Measurements from ENCODE around the gene PRKG2.

PRKG2 gene

DNA sequence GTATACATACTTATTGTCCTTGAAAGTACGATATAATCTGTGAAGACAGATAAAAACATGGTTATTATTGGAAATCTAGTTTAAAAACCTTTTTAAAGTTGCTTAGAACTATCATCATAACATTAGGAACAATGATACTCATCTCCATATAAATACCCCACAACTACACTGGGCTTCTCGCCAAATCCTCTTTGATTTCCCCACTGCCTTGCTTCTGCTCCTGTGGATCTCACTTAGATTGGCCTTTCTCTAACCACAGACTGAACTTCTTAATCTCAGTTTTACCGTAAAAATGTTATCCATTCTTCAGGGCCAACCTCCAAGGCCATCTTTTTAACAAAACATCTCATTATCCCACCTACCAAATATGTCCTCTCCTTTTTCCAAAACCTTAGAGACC, 77.6 kb downstream of the PRKG2 start:
- TF ChIP-seq, protein P1, sequence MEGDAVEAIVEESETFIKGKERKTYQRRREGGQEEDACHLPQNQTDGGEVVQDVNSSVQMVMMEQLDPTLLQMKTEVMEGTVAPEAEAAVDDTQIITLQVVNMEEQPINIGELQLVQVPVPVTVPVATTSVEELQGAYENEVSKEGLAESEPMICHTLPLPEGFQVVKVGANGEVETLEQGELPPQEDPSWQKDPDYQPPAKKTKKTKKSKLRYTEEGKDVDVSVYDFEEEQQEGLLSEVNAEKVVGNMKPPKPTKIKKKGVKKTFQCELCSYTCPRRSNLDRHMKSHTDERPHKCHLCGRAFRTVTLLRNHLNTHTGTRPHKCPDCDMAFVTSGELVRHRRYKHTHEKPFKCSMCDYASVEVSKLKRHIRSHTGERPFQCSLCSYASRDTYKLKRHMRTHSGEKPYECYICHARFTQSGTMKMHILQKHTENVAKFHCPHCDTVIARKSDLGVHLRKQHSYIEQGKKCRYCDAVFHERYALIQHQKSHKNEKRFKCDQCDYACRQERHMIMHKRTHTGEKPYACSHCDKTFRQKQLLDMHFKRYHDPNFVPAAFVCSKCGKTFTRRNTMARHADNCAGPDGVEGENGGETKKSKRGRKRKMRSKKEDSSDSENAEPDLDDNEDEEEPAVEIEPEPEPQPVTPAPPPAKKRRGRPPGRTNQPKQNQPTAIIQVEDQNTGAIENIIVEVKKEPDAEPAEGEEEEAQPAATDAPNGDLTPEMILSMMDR (IDR thresholded peaks at IDR 0.05; ENCODE audit: control extremely low read depth, extremely low read depth, low read depth, missing control alignments): no peak
- DNase-seq (ENCODE audit: extremely low spot score): no peak
- CTCF ChIA-PET: no interaction called here
- POLR2A ChIA-PET: no interaction called here

DNA sequence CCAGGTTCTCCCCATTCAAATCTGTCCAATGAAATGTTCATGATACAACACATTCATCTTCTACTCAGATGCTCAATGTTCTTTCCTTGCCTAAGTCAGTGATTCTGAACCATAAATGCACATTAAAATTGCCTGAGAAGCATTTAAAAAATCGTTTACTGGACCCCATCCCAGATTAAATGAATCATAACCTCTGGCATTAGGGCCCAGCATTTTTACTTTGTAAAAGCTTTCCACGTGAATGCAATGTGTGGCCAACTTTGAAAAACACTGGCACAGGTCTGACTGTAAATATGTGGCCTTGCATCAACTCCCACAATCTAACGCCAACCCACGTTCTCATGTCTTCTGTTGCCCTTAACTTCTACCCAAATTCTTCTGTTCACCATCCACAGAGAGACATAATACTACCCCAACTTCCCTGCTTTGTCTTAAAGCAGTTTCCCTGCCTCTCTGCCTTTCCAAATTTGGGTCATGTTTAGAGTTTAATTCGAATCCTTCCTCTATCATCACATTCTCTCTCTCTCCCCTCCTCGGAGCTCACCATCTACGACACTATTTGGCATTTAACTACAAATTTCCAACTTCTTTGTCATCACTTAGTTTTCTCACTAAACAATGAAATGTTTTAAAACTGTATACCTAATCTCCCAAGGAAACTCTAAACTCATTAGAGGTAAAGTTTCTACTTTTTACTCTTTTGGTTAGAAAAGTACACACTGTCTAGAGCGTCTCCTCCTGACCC, 78.7 kb downstream of the PRKG2 start:
- TF ChIP-seq, protein P1 (IDR thresholded peaks at IDR 0.05; ENCODE audit: control extremely low read depth, extremely low read depth, low read depth, missing control alignments): no peak
- DNase-seq (ENCODE audit: extremely low spot score): no peak
- ChIA-PET POLR2A (no interaction called here), CTCF (no interaction called here)

DNA sequence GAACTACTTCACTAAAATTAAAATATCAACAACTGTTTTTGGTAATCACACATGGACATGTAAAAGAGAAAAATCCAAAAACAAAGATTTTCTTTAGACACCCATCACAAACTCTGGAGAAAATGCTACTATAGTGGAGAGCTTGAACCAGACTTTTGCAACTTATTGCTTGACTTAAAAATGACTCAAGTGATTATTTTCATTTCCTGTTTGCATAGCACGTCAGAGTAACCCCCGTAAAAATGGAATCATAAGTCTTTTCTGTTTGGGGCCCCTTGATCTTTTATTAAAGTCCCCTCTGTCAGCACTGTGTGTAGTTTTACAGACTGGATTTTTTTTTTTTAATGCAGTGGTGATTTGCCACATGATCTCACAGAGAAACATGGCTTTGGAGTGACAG, 79.5 kb downstream of the PRKG2 start:
- DNase-seq (ENCODE audit: extremely low spot score): no peak
- TF ChIP-seq, protein P1 (IDR thresholded peaks at IDR 0.05; ENCODE audit: control extremely low read depth, extremely low read depth, low read depth, missing control alignments): no peak
- ChIA-PET POLR2A (no interaction called here), CTCF (no interaction called here)

DNA sequence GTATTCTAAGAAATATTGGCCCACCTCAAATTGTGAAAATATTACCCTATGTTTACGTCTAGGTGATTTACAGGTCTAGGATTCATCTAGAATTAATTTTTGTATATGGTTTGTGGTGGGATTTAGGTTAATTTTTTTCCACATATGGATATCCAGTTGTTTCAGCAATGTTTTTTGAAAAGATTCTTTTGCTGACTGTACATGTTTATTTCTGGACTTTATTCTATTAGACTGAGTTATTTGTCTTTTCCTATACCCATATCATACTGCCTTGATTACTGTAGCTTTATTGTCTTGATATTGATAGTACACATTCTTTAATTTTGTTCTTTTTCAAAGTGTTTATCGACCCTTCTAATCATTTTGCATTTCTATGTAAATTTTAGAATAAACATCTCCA, 83.5 kb downstream of the PRKG2 start:
- TF ChIP-seq, protein P1 (IDR thresholded peaks at IDR 0.05; ENCODE audit: control extremely low read depth, extremely low read depth, low read depth, missing control alignments): no peak
- ChIA-PET POLR2A (no interaction called here), CTCF (interaction anchor here (1.0 kb wide), 1 partner anchor 18 kb away, joined by 3 read pairs; no protein-coding TSS in a partner anchor)
- no peak for DNase-seq (ENCODE audit: extremely low spot score)

DNA sequence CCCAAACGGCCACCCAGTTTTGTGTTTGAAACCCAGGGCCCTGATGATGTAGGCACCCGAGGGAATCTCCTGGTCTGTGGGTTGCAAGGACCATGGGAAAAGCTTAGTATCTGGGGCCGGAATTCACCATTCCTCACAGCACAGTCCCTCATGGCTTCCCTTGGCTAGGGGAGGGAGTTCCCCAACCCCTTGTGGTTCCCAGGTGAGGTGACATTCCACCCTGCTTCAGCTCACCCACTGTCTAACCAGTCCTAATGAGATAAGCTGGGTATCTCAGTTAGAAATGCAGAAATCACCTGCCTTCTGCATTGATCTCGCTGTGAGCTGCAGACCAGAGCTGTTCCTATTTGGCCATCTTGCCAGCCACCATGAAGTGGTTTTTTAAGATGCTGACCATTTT, 84.0 kb downstream of the PRKG2 start:
- TF ChIP-seq, protein P1 (IDR thresholded peaks at IDR 0.05; ENCODE audit: control extremely low read depth, extremely low read depth, low read depth, missing control alignments): no peak
- CTCF ChIA-PET: interaction anchor here (0.9 to 2.1 kb wide), 2 partner anchors 10 to 61 kb away, joined by 3 to 4 read pairs; no protein-coding TSS in a partner anchor
- POLR2A ChIA-PET: no interaction called here
- DNase-seq (ENCODE audit: extremely low spot score): no peak

DNA sequence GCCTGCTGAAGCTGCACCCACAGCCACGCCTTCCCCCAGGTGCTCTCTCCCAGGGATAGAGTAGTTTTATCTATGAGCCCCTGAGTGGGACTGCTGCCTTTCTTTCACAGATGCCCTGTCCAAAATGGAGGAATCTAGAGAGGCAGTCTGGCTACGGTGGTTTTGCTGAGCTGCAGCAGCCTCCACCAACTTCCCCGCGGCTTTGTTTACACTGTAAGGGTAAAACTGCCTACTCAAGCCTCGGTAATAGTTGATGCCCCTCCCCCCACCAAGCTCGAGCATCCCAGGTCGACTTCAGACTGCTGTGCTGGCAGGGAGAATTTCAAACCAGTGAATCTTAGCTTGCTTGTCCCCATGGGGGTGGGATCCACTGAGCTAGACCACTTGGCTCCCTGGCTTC, 84.5 kb downstream of the PRKG2 start:
- no peak for DNase-seq (ENCODE audit: extremely low spot score)
- ChIA-PET POLR2A (no interaction called here), CTCF (interaction anchor here (0.9 to 2.1 kb wide), 2 partner anchors 10 to 61 kb away, joined by 3 to 4 read pairs; no protein-coding TSS in a partner anchor)
- TF ChIP-seq, protein P1 (IDR thresholded peaks at IDR 0.05; ENCODE audit: control extremely low read depth, extremely low read depth, low read depth, missing control alignments): no peak
